HG02973 (cell line): ENCODE measurements around the gene HAAO.
"Not testable (repeated sequence)": the region's sequence is repeated elsewhere in the genome, so short reads cannot be mapped to it uniquely, and the experiment has no call there.

Source experiments
- ATAC-seq: cut with Tn5 transposase; IDR thresholded peaks from one replicate; pipeline ENCODE4 v1.9.1; 2021; ENCODE audit warnings: moderate library complexity; ENCODE audit not compliant: unreplicated experiment

The HAAO gene

DNA sequence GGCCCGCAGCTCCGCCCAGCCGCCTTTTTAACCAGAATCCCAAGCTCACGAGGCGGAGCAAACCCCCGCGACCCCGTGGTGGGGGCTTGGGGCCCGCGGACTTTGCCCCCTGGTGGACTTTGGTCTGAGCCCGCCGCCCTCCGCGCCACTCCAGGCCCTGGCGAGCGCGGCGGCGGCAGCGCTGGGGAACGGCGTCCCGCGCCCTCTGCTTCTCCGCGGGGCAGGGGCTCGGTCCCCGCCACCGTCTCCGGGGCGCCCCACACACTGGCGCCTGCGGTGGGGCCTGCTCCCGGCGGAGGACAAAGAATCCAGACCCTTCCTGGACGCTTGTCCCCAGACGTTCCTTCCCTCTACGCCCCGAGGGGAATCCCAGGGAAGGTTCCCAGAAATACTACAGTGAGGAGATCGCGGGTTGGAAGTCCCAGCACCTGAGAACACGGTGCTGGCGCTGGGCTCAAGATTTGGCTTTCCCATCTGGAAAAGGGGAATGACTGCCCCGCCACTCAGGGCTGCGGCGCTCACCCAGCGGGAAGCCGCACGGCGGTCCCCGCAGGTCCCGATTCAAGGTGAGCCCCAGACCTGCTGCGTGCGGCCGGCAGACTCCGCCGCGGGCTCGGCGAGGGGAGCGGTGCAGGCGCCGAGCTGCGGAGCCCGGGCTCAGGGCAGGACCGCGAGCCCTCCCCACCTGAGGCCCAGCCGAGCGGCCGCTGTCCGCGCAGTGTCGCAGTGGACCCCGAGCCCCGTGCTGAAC is at the start of gene HAAO:
HAAO (minus strand) TSS at position 1 of the 751 bp plus-strand sequence. CDS start 47 bp downstream, outside the sequence.
- no peak for ATAC-seq

DNA sequence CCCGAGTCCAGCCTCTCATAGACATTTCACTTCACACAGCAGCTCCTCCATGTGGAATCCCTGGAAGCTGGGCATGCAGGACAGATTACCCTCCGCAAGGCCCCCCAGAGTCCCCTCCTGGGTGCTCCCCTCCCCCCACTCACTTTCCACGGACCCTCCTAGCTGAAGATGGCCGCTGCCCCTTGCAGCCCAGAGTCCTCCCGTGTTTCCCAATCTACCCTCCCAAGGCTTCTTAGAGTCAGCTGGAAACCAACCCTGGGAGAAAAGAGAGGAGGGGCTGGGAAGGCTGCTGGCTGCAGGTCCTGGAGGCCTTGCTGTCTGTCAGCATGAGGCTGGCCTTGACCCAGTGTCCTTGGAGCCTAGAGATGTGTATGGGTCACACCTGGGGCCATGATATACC is 49.0 kb upstream of the HAAO start:
- no peak for ATAC-seq

DNA sequence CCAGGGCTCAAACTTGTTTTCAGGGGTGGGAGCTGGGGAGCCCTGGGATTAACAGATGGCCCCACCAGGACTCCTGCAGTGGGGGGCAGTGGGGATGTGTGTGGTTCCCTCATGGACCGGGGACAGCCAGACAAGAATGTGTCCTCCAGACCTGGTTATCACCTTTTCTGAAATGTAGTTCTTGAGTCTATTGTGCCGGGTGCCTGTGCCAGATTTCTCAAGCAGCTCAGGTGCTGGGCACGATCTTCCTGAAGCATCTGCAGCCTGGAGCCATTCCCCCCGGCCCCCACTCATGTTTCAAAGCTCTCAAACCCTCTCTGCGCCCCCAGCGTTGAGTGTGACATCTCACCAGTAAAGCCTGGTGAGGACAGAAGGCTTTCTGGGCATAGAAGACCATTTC is 48.4 kb upstream of the HAAO start:
- no peak for ATAC-seq

DNA sequence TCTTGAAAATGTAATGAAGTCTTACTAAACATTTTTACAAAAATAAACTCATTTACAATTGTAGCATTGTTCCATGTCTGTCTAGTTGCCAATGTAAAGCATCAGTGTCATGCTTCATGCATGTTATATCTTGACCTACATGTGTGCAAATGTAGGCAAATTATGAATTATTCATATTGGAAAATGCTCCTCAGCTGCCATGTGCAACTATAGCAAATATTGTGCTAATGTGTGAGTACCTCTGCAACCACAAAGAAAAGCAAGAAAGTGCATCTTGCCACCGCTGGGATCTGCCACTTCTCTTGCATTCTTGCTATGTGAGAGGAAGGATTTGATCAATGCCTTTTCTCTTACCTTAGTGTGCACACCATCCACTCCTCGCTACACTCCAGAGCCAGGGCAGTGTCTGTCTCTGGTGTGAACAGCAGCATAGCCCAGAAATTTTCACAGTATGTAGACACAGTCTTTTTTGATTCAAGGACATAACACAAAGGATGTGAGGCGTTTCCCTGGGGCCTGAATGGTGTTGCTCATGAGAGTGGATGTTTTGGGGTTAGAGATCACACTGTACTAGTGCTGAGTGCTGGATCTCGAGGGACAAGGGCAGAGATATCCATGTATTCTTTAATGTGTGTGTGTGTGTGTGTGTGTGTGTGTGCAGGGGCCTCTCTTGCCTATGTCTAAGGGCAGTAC is 47.6 kb upstream of the HAAO start:
- ATAC-seq: no peak

DNA sequence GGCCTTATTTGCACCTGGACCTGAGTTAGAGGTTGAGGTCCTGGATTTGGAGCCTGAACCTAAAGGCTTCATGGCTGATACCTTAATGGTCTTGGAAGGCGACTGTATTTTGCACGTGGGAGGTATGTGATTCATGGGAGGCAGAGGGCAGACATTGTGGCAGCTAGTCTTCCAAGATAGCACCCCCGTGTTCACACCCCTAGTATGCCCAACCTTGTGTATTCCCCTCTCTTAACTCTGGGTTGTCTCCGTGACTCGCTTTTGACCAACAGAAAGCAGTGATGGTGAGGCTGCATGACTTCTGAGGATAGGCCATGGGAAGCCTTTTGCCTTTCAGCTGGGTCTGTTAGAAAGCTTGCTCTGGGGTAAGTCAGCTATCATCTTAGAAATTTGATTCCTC is 45.8 kb upstream of the HAAO start:
- ATAC-seq: no peak

DNA sequence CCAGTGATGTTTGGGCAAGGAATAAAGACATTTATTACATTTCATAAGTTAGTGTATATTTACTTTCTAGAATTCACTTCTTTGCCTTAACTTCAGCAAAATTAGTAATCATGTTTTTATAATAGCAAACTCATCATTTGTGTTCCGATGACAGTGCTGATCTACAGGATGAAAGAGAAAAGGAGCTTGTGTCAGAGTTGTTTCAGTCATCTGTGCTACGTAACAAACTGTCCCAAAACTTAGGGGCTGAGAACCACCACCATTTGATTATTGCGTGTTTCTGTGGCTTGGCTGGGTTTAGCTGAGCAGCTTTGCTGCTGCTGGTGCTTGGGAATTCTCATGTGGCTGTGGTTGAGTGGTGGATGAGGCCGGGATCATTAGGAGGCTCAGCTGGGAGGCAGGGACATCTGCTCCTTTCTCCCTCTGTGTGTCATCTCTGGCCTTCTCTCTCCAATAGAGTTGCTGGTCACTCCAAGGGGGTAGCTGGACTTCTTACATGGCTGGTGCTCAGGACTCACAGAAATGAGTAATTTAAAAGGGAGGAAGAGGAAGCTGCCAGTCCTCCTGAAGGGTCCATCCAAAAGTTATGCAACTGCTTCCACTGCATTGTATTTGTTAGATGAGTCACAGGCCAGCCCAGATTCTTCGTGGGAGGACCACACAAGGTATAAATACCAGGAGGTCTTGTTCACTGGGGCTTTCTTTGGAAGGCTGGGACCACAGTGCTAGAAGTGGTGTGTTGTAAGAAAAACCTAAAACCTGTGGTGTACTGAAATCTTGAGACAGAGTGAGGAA is 43.4 kb upstream of the HAAO start:
- ATAC-seq: no peak

DNA sequence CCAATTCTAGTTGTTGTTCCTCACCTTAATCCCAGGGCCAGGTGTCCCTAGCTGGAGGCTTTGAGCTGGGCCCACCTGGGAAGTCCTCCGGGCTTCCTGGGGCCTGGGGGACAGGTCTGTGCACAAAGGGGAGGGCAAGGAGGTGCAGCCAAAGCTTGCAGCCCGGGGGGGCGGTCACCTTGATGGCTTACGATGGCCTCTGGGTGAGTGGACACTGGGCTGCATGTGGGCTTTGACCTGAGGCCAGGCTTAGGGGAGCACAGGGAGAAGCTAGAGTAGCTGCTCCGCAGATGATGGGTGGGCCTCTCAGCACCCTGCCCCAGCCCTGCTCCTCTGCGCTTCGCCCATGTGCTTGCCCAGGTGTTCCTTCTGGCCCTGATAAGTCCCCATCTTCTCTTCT is 41.8 kb upstream of the HAAO start:
- ATAC-seq: no peak

DNA sequence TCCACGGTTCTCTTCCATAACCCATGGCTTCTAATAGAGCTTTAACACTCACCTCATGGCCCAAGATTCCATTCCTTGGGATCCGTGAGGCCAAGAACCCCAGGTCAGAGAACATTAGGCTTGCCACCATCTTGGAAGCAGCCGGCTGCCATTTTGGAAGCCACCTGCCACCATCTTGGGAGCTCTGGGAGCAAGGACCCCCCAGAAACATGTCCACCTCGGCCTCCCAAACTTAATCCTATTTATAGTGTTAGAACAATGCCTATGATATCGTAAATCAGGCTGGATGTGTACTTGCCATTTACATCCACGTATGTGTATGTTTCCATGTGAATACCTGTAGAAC is 39.9 kb upstream of the HAAO start:
- ATAC-seq: no peak

DNA sequence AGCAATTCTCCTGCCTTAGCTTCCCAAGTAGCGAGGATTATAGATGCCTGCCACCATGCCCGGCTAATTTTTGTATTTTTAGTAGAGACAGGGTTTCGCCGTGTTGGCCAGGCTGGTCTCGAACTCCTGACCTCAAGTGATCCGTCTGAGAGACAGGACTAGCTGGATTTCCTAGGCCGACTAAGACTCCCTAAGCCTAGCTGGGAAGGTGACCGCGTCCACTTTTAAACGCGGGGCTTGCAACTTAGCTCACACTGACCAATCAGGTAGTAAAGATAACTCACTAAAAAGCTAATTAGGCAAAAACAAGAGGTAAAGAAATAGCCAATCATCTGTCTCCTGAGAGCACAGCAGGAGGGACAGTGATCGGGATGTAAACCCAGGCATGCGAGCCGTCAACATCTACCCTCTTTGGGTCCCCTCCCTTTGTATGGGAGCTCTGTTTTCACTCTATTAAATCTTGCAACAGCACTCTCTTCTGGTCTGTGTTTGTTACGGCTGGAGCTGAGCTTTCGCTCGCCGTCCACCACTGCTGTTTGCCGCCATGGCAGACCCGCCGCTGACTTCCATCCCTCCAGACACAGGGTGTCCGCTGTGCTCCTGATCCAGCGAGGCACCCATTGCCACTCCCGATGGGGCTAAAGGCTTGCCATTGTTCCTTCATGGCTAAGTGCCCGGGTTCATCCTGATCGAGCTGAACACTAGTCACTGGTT is 39.3 kb upstream of the HAAO start:
- not testable (repeated sequence) for ATAC-seq

DNA sequence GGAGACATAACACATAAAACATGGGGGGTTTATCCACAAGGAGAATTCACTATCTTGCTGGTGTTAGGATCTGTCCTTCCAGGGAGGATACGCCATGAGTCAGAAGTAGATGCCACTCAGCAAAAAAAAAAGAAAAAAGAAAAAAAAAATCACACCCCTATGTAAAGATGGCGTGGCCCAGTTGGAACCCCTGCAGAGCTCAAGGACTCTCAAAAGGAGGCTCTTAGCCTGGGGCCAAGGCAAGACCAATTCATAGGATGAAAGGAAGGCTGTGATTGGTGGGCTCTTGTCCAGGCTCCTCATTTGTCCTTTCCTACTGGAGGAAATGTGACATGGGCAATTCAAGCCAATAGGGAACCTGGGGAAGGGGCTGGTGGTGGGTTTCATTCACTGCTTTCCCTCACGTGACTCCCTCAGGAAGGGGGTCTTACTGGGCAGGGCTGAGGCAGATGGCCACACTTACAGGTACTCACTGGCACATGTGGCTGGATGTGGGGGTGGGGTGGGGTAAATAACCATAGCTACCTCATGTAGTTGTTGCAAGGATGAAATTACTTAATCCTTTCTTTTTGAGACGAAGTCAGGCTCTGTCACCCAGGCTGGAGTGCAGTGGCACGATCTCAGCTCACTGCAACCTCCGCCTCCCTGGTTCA is 38.7 kb upstream of the HAAO start:
- ATAC-seq: no peak

DNA sequence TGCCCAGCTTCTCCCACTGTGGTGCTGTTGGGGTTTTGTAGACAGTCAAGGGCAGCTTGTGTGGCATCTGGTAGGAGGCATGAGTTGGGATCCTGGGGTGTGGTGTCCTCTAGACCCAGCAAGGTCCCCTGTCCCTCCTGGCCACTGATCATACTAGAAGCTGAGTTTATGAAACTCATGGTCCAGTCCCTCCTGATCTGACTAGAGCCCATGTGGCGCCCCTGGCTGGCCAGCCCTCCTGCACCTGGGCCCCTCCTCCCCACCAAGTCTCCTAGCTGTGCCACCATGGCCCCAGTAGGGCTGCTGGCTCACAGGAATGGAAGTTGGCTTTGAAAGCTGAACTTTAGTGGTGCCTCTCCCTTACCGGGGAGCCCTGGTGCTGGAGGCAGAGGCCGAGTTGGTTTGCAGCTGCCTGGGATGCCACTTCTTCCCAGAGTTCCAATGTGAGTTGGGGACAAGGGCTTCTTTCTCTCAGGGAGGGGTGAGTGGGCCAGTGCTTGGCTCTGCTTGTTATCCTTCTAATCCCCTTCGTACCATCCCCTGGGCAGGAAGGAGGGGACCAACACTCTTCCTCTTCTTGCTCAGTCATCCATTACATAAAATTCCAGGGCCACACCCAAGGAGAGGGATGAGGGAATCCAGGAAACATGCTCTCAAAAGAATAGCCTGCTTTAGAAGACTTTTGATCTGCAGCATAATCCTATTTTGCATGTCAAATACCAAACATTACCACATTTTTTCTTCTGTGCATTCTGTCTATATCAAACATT is 37.5 kb upstream of the HAAO start:
- ATAC-seq: no peak

DNA sequence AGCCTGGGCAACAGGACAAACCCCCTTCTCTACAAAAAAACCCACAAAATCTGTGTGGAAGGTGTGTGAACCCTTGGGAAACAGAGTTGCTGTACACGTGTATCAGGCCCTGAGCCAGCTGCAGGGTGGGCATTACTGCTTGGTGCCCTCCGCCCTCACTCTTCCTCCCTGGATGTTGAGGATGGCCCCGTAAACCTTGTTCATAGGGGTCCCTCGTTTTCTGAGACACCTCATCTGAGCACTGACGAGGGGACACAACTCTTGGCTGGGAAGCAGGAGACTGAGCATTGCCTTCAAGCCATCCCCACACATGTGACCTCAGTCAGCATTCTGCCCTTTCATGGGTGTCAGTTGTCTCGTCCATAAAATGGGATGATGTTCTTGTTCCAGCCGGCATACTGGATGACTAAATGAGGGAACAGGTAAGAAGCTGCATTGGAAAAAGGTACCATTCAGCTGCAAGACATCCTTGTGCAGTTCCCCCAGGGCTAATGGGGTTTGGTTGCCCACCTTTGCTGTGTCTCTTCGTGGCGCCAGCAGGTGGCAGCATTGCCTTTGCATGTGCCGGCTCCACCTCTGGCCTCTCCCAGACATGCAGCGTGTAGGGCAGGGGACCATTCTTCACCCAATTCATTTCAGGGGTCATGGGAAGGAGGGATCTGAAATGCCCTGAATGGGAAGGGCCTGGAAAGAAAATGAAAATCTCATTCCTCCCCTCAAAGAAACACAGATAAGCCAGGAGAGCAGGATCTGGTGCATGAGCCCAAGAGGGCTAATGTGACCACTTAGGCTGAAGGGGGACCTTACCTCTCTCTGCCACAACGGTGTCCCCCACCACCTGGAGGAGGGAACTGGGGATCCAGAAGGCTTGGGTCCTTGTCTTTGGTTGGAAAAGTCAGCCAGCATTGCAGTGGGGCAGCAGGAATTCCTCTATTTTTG is 36.4 kb upstream of the HAAO start:
- ATAC-seq: peak; percentile 94

DNA sequence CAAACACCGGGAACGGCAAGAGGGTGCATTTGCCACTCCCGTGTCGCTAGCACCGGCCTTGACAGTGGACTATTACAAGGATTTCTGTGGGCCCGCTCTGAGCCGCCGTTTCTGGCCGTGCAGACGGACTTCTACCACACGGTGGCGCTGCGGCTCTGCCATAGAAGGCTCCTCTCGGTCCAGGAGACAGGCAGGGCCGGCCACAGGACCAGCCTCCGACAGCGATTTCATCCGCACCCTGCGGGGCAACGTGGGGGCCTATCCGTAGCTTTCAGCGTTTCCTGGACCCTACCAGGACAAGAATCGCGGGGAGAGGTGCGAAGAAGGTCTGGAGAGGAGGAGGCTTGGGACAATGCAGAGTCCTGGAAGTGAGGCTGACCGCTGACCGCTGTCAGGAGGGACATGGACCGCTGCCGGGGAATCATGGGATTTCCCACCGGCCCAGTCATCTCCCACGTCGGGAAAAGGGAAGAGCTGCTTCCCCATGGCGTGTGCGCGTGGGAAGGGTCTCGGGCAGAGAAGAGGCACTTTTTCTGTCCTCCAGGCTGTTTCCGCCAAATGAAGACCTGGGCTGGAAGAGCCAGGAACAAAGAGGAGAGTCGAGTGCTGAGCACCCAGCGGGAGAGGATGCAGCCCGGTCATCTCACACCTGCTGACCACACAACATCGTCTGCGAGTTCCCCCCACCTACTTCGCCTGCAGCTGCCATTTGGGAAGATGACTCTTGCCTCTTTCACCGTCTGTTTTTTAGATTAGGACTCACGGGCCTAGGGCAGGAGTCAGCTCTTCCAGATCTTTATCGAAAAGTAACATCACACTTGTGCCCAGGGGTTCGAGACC is 35.5 kb upstream of the HAAO start:
- peak; percentile 68 for ATAC-seq

DNA sequence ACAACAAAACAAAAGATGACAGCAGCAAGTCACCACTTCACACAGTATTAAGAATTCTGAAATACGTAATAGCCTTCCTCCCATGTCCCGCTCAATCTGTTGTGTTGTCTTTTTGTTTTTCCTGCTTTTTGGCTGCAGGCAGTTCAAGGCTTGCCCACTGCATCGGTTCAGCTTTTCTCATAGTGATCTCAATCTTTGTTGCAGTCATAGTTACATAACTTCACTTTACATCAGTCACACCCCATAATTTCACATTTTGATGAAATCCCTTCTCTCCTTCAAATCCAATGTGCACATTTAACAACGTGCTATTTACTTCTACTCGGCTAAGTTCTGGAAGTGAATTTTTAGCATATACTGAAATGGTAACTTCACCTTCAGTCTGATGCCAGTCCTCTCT is 33.8 kb upstream of the HAAO start:
- ATAC-seq: no peak

DNA sequence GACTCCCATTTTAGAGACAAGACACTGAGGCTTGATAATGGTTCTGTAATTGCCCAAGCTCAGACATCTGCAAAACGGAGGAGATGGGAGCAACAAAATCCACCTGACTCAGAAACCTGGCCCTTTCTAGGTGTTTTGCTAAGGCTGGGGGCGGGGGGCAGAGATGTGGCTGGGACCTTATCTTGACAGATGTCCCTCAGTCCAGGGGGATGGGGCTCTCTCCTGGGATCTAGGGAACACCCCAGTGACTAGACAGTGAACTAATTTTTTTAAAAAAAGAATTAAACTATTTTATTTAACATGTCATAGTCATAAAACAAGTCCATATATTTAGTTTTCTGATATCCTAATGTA is 32.0 kb upstream of the HAAO start:
- no peak for ATAC-seq

DNA sequence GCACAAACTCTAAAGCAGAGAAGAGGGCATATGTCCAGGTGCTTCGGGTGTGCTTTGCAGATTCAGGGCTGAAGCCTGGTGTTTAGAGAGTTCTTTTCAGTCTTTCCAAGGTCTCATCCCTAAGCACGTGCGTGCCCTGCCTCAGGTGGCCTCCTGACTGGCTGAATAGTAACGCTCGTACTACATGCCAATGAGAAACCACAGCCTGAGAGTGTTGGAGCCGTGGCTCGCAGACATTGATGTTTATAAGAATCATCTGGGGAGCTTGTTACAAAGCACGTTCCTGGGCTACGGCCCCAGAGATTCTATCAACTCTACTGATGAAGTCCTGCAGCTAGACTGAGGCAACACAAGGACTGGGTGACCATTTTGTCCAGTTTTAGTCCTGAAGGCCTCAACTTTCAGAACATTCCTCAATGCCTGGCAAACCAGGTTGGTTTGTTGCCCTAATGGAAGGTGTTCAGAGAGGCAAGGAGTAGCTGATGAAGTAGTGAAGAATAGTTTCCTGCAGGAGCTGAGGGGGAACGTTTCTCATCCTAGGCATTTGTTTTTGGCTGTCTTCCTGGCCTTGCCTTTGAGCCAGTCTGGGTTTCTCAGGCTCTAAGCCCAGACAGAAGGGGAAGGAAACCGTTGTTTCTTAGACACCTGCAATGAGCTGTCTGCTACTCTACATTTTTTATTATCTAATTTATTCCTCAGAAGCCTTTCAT is 31.5 kb upstream of the HAAO start:
- no peak for ATAC-seq

DNA sequence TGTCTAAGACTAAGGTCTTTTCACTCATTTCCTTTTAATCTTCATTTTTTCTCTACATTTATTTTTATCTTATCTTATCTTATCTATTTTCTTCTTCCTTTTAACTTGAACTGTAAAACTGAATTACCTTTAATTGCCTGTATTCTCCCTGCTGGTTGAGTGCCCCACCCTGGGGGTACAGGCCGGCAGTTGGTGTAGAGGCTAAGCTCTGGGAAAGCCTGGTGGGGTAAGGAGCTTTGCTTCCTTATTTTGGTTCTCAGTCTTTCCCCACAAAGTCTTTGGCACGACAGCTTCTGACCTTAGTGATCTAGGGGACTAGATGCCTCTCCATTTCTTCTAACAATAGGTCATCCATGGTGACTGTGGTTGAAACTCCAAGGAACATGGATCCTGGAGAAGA is 26.8 kb upstream of the HAAO start:
- ATAC-seq: no peak

DNA sequence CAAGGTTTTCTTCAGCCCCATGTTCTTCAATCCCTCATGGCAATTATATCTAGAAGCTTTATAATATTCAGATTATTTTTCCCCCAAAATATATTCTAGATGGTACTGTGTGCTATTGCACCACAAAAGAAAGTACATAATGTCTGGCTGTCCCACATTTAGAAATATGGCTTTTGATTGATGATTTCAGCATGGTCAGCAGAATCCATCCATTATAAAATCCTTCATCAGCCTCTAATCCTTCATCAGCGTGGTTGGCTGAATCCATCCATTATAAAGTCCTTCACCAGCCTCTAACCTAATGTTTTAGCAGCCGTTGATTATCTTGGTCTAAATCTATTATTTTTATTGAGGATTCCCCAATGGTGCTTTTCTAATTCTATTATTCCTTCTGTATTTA is 23.3 kb upstream of the HAAO start:
- no peak for ATAC-seq
